Muscle layer of duodenum (tissue), 2 donors: Measurements from ENCODE around the gene PSMC2.

Source experiments
- H3K27ac ChIP-seq: one replicate; pipeline ENCODE4 v1.7.0; 2013; ENCODE audit warnings: mild to moderate bottlenecking, low read length
- H3K27me3 ChIP-seq: one replicate; pipeline ENCODE4 v1.7.0; 2013; ENCODE audit warnings: low read depth, mild to moderate bottlenecking, control low read depth, low read length
- H3K36me3 ChIP-seq, 2 donors: one replicate each; pipeline ENCODE4 v1.7.0; 2013; ENCODE audit warnings: low read length in 2 of 2, control low read depth in 1 of 2, mild to moderate bottlenecking in 1 of 2; ENCODE audit not compliant: insufficient read depth in 2 of 2, control insufficient read depth in 1 of 2
- H3K4me1 ChIP-seq, 2 donors: one replicate each; pipeline ENCODE4 v1.7.0; 2013; ENCODE audit warnings: low read length in 2 of 2, mild to moderate bottlenecking in 2 of 2, control low read depth in 1 of 2, moderate library complexity in 1 of 2; ENCODE audit not compliant: insufficient read depth in 2 of 2, control insufficient read depth in 1 of 2
- H3K4me3 ChIP-seq, 2 donors: one replicate each; pipeline ENCODE4 v1.7.0; 2013; ENCODE audit warnings: low read length in 2 of 2, low read depth in 1 of 2, mild to moderate bottlenecking in 1 of 2
- H3K9me3 ChIP-seq, 2 donors: one replicate each; pipeline ENCODE4 v1.7.0; 2013; ENCODE audit warnings: low read length in 2 of 2, control low read depth in 1 of 2, mild to moderate bottlenecking in 1 of 2; ENCODE audit not compliant: control insufficient read depth in 1 of 2
- donor health status: healthy.

PSMC2 gene

GRCh38 chr7:103347507-103348267 is at the start of gene PSMC2:
Gene PSMC2 (plus strand): TSS chr7:103347643. CDS start chr7:103347712, 69 bp downstream.
- Histone ChIP-seq H3K36me3 (peaks cover 0 to 9% of the 10 kb centered on the region in 2 donors), H3K4me1 (peaks cover 11 to 60% of the 10 kb centered on the region in 2 donors), H3K4me3 (peak within 1 kb of the TSS; percentile 91), H3K9me3 (no peaks in the 10 kb centered on the region), H3K27me3 (no peaks in the 10 kb centered on the region), H3K27ac (peak within 1 kb of the TSS; percentile 90)

GRCh38 chr7:103297837-103298179 is 49.6 kb upstream of the PSMC2 start:
- no peaks in the 10 kb centered on the region for H3K27me3 ChIP-seq
- peaks cover 25 to 39% of the 10 kb centered on the region in 2 donors for H3K36me3 ChIP-seq
- H3K27ac ChIP-seq, result peak overlapping the region; percentile 45
- H3K9me3 ChIP-seq, result no peaks in the 10 kb centered on the region
- peaks cover 15 to 24% of the 10 kb centered on the region in 2 donors for H3K4me1 ChIP-seq
- peak overlapping the region; percentile 70 to 94 for H3K4me3 ChIP-seq

- Histone ChIP-seq H3K36me3 (peaks cover 41 to 55% of the 10 kb centered on the region in 2 donors), H3K4me3 (no peak overlapping the region), H3K27ac (no peak overlapping the region)
Measured at GRCh38 chr7:103299660-103300059, 47.8 kb upstream of the PSMC2 start.

GRCh38 chr7:103301441-103301840 is 46.0 kb upstream of the PSMC2 start:
- Histone ChIP-seq H3K36me3 (peaks cover 48 to 63% of the 10 kb centered on the region in 2 donors), H3K4me1 (peaks cover 15 to 24% of the 10 kb centered on the region in 2 donors), H3K27ac (no peak overlapping the region), H3K27me3 (no peaks in the 10 kb centered on the region), H3K4me3 (no peak overlapping the region), H3K9me3 (no peaks in the 10 kb centered on the region)

More at GRCh38 chr7:103299660-103300059, 47.8 kb upstream of the PSMC2 start:
- H3K27me3 ChIP-seq, result no peaks in the 10 kb centered on the region
- no peaks in the 10 kb centered on the region for H3K9me3 ChIP-seq
- H3K4me1 ChIP-seq, result peaks cover 15 to 24% of the 10 kb centered on the region in 2 donors

- H3K4me3 ChIP-seq, result no peak overlapping the region
- no peak overlapping the region for H3K27ac ChIP-seq
- no peaks in the 10 kb centered on the region for H3K27me3 ChIP-seq
- peaks cover 71 to 81% of the 10 kb centered on the region in 2 donors for H3K36me3 ChIP-seq
- no peaks in the 10 kb centered on the region for H3K4me1 ChIP-seq
- no peaks in the 10 kb centered on the region for H3K9me3 ChIP-seq
Measured at GRCh38 chr7:103307503-103308231, 39.8 kb upstream of the PSMC2 start.

GRCh38 chr7:103314852-103315251 is 32.6 kb upstream of the PSMC2 start:
- H3K4me3 ChIP-seq, result no peak overlapping the region
- peaks cover 74 to 96% of the 10 kb centered on the region in 2 donors for H3K36me3 ChIP-seq
- no peaks in the 10 kb centered on the region for H3K27me3 ChIP-seq
- H3K4me1 ChIP-seq, result no peaks in the 10 kb centered on the region
- H3K27ac ChIP-seq, result no peak overlapping the region
- H3K9me3 ChIP-seq, result no peaks in the 10 kb centered on the region

- Histone ChIP-seq H3K4me1 (no peaks in the 10 kb centered on the region), H3K4me3 (no peak overlapping the region), H3K27ac (no peak overlapping the region), H3K36me3 (peaks cover 62 to 90% of the 10 kb centered on the region in 2 donors), H3K27me3 (no peaks in the 10 kb centered on the region), H3K9me3 (no peaks in the 10 kb centered on the region)
Measured at GRCh38 chr7:103316380-103316941, 31.0 kb upstream of the PSMC2 start.

- Histone ChIP-seq H3K36me3 (peaks cover 57 to 89% of the 10 kb centered on the region in 2 donors), H3K27ac (no peak overlapping the region), H3K9me3 (no peaks in the 10 kb centered on the region), H3K27me3 (no peaks in the 10 kb centered on the region), H3K4me3 (no peak overlapping the region), H3K4me1 (no peaks in the 10 kb centered on the region)
Measured at GRCh38 chr7:103317009-103317408, 30.4 kb upstream of the PSMC2 start.

- peaks cover 27 to 47% of the 10 kb centered on the region in 2 donors for H3K36me3 ChIP-seq
Measured at GRCh38 chr7:103325744-103326143, 21.7 kb upstream of the PSMC2 start.

GRCh38 chr7:103336761-103337160 is 10.7 kb upstream of the PSMC2 start:
- Histone ChIP-seq H3K27ac (no peak overlapping the region), H3K9me3 (no peaks in the 10 kb centered on the region), H3K4me1 (no peaks in the 10 kb centered on the region), H3K4me3 (no peak overlapping the region), H3K36me3 (peaks cover 30 to 69% of the 10 kb centered on the region in 2 donors), H3K27me3 (no peaks in the 10 kb centered on the region)

More at GRCh38 chr7:103325744-103326143, 21.7 kb upstream of the PSMC2 start:
- no peaks in the 10 kb centered on the region for H3K27me3 ChIP-seq
- no peak overlapping the region for H3K4me3 ChIP-seq
- no peak overlapping the region for H3K27ac ChIP-seq
- H3K9me3 ChIP-seq, result no peaks in the 10 kb centered on the region
- H3K4me1 ChIP-seq, result no peaks in the 10 kb centered on the region

GRCh38 chr7:103338864-103339263 is 8.6 kb upstream of the PSMC2 start:
- no peak overlapping the region for H3K27ac ChIP-seq
- no peaks in the 10 kb centered on the region for H3K9me3 ChIP-seq
- H3K27me3 ChIP-seq, result no peaks in the 10 kb centered on the region
- H3K4me1 ChIP-seq, result peaks cover 0 to 11% of the 10 kb centered on the region in 2 donors
- H3K36me3 ChIP-seq, result peaks cover 26 to 58% of the 10 kb centered on the region in 2 donors
- H3K4me3 ChIP-seq, result no peak overlapping the region
